ENCODE measurements around the gene ITGA1. TPM values are rescaled to one million over a fixed set of nuclear protein-coding genes. Genes with fewer than 3 reads are reported as not detected.

Gene ITGA1
- total RNA-seq, 4 donors from 2014 or later = 9.3 to 88.9 (median 17.6) TPM

- no peaks in the 10 kb centered on the region for H3K9me3 ChIP-seq
- TF ChIP-seq POLR2A (IDR thresholded peaks at IDR 0.05) (no peak), CTCF (IDR thresholded peaks at IDR 0.05) (peak; percentile 31 to 92 (median 82))
- H3K27ac ChIP-seq = peak overlapping the region in 3 of 4 donors; percentile 0 to 46 (median 44)
- 8 to 18% methylated on average over 1 of the region's 1 CpG for WGBS, 2 donors
- no peak overlapping the region for H3K4me3 ChIP-seq
- H3K4me1 ChIP-seq = peaks cover 0 to 70% (median 18%) of the 10 kb centered on the region in 3 donors
- intact Hi-C loops (cut with DNase I) = loop anchor here (5.0 kb wide), 2 partner anchors 104 to 149 kb away; no protein-coding TSS in a partner anchor
- no peaks in the 10 kb centered on the region for H3K27me3 ChIP-seq
- no peak for DNase-seq
- H3K36me3 ChIP-seq = peaks cover 0 to 3% (median 0%) of the 10 kb centered on the region in 3 donors
These were observed 160.8 kb downstream of the ITGA1 start for GRCh38 chr5:52948418-52949076.

- Histone ChIP-seq H3K4me3 (no peak overlapping the region), H3K9me3 (no peaks in the 10 kb centered on the region), H3K27me3 (no peaks in the 10 kb centered on the region), H3K36me3 (no peaks in the 10 kb centered on the region), H3K4me1 (peaks cover 0 to 55% (median 18%) of the 10 kb centered on the region in 3 donors), H3K27ac (peak overlapping the region; percentile 31 to 46 (median 40))
- 48 to 49% methylated on average over 3 of the region's 3 CpGs for WGBS, 2 donors
- TF ChIP-seq CTCF (IDR thresholded peaks at IDR 0.05) (no peak), POLR2A (IDR thresholded peaks at IDR 0.05) (no peak)
- intact Hi-C loops (cut with DNase I) = no loop called here
- DNase-seq = no peak
These were observed 163.0 kb downstream of the ITGA1 start for GRCh38 chr5:52950686-52951085.

GRCh38 chr5:52952483-52952882 is 164.8 kb downstream of the ITGA1 start:
- no peak overlapping the region for H3K27ac ChIP-seq
- DNase-seq = no peak
- no peak overlapping the region for H3K4me3 ChIP-seq
- intact Hi-C loops (cut with DNase I) = no loop called here
- WGBS, 2 donors = 79 to 84% methylated on average over 1 of the region's 1 CpG
- H3K9me3 ChIP-seq = no peaks in the 10 kb centered on the region
- TF ChIP-seq POLR2A (IDR thresholded peaks at IDR 0.05) = no peak
- TF ChIP-seq CTCF (IDR thresholded peaks at IDR 0.05) = no peak
- peaks cover 0 to 40% (median 14%) of the 10 kb centered on the region in 3 donors for H3K4me1 ChIP-seq
- no peaks in the 10 kb centered on the region for H3K36me3 ChIP-seq
- no peaks in the 10 kb centered on the region for H3K27me3 ChIP-seq

GRCh38 chr5:52956014-52956413 is 168.3 kb downstream of the ITGA1 start:
- Histone ChIP-seq H3K27me3 (no peaks in the 10 kb centered on the region), H3K4me1 (peaks cover 0 to 5% (median 0%) of the 10 kb centered on the region in 3 donors), H3K36me3 (no peaks in the 10 kb centered on the region), H3K9me3 (no peaks in the 10 kb centered on the region), H3K4me3 (no peak overlapping the region), H3K27ac (no peak overlapping the region)
- 92% methylated on average over 4 of the region's 4 CpGs for WGBS, 2 donors
- DNase-seq = no peak
- intact Hi-C loops (cut with DNase I) = no loop called here
- TF ChIP-seq CTCF (IDR thresholded peaks at IDR 0.05) = no peak
- TF ChIP-seq POLR2A (IDR thresholded peaks at IDR 0.05) = no peak

GRCh38 chr5:52956915-52957747 is 169.4 kb downstream of the ITGA1 start:
- no peak for TF ChIP-seq POLR2A (IDR thresholded peaks at IDR 0.05)
- TF ChIP-seq CTCF (IDR thresholded peaks at IDR 0.05) = no peak
- no peak overlapping the region for H3K27ac ChIP-seq

More at GRCh38 chr5:52956915-52957747, 169.4 kb downstream of the ITGA1 start:
- intact Hi-C loops (cut with DNase I) = no loop called here
- no peaks in the 10 kb centered on the region for H3K27me3 ChIP-seq
- H3K4me3 ChIP-seq = no peak overlapping the region
- H3K9me3 ChIP-seq = no peaks in the 10 kb centered on the region
- no peaks in the 10 kb centered on the region for H3K36me3 ChIP-seq
- no peak for DNase-seq
- peaks cover 0 to 10% (median 0%) of the 10 kb centered on the region in 3 donors for H3K4me1 ChIP-seq
- 72 to 77% methylated on average over 6 of the region's 6 CpGs for WGBS, 2 donors
